GM21737 (cell line): ENCODE results near the gene ACVR1C.
A peak's percentile ranks its signal among the peaks of the same experiment; 100 is the strongest.

Experiments used
- ATAC-seq: cut with Tn5 transposase; IDR thresholded peaks from one replicate; pipeline ENCODE4 v1.9.1; 2021; ENCODE audit warnings: mild to moderate bottlenecking, moderate library complexity; ENCODE audit not compliant: unreplicated experiment

The ACVR1C gene

DNA sequence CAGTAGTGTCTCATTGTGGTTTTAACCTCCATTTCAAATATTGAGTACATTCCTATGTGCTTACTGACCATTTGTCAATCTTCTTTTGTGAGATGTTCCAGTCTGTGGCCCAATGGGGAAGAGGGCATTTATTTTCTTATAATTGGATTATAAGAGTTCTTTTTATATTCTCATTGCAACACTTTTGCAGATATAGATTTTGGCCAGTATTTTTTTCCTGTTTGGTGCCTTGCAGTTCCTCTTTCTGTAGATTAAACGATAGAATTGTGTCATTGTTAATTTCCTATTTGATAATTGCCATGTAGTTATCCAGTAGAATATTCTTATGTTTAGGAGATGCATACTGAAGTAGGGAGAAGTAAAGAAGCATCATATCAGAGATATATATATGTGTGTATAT, 128.3 kb downstream of the ACVR1C start:
- ATAC-seq: no peak

DNA sequence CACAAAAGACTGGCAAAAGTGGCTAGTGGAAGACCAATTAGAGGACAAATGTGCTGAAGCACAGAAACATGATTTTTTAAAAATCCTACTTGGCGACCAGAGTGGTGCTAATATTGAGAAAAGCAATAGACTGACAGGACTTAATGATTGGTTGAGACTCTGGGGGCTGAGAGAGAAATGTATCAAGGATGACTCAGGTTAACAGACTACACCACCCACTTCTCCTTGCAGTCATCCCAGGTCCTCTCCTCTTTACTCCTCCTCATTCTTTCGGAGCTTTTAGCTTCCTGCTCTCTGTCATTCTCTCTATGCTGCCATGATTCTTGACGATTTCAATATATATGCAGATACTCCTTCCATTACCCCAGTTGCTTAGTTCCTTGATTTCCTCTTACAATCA, 130.2 kb downstream of the ACVR1C start:
- ATAC-seq: no peak

DNA sequence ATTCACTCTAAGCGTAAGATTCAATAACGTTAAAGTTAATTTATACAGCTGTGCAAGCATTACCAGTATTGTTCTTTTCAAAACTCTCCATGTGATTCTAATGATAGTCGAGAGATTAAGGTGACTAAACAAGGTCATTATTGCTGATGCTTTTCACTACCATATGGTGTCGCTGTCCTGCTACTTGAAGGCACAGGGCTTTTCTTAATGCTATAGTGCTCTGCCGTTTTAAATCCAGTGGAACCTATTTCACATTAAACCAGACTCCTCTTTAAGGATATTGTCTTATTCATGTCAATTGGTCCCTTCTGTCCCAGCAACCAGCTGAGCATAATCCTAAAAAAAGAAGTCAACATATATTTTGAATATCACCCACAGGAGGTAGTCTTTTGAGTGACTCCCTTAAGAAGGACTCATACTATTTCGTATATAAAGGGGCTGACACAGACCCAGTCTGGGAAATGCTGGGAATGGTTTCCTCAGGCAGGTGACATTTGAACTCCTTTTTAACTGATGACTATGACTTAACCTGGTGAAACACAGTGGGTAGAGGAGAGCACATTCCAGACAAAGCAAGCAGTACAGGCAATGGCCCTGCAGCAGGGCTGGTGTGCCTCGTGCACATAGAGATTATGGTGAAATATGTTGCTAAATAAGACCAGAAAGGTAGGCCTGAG, 130.9 kb downstream of the ACVR1C start:
- peak; percentile 86 for ATAC-seq

DNA sequence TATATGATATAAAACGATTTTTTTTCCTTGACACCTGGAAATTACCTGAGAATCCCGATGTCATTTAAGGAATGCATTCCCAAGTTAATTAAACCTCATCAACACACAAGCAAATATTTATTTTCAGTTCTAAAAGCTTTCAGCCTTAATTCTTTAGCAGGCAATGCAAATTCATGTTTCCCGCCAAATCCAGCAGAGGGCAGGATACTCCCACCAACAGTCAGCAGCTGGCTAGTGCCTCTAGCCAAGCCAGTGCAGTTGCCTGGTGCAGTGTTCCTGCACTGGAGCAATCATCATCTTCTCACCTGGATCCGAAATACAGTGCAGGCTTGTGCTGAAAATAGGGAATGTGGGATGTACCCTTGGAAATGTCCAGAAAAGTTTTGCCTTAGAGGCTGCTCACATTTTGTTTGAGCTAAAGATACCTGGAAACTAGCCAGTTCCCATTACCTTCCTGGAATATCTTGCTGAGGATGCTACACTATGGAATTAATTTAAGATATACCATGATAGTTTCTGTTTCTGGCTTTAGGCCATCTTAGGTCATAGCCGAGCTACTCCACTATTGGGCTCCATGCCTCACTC, 136.4 kb downstream of the ACVR1C start:
- ATAC-seq: peak; percentile 93

DNA sequence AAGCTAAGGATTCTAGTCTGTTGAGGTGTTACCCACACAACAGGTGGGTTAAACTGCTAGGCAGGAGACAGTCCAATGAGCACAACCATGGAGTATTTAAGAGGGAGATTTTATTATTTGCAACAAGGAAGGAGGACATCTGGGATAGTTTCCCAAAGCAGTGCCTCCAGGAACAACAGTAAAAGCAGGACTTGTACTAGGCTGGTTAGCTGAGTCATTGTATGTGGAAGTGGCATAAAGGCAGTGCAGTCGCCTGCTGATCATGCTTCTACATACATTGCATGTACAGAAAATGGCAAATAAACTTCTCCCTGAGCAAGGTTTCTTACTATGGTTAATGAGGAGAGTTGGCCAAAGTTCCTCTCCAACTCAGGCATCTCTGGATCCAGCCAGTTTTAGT, 138.7 kb downstream of the ACVR1C start:
- ATAC-seq: no peak

DNA sequence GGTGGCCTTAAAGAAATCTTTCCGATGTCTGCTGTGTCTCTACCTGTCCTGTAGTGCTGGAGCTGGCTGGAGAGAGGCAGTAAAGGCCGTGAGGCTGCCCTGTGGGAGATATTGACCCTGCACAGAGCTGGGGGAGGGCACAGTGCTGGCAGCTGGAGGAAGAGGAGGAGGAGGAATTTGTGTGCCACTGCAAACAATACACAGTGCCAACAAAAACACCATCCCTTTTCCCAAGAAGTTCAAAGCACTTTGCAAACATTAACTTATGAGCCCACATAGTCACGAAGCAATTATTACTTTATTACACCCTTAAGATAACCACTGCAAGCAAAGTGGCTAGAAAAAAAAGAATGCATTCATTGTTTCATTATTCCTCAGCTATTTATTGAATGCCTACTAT, 139.8 kb downstream of the ACVR1C start:
- no peak for ATAC-seq

DNA sequence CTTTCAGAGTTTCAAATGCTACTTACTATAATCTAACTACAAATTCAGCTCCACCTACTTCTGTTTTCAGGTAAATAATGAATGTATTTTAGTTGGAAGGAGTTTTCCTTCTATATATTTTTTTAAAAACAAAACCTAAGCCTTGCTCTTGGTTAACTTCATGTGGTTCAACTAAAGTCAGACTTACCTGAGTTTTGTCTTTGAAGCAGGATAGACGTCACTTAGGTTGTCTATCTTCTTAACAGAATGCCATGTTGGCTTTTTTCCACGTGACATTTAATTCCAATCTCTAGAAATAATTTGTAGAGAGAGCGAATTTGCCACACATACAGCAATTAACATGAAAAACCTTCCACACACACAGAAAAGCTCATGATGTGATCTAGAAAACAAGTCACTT, 140.9 kb downstream of the ACVR1C start:
- ATAC-seq: no peak

DNA sequence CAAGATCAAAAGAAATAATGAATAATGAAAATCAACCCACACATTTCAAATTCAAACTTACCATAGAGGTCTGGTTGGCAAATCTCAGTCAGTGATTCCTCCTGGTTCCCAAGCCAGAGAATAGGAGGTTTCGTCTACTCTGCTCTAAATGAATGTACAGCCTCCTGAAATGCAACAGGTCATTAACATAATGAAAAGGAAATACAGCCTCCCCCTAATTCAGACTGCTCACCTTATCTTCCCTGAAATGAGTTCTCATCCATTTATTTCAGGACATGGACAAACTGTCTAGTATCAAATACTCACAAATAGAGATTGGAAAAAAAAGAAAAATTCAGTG, 141.4 kb downstream of the ACVR1C start:
- no peak for ATAC-seq

DNA sequence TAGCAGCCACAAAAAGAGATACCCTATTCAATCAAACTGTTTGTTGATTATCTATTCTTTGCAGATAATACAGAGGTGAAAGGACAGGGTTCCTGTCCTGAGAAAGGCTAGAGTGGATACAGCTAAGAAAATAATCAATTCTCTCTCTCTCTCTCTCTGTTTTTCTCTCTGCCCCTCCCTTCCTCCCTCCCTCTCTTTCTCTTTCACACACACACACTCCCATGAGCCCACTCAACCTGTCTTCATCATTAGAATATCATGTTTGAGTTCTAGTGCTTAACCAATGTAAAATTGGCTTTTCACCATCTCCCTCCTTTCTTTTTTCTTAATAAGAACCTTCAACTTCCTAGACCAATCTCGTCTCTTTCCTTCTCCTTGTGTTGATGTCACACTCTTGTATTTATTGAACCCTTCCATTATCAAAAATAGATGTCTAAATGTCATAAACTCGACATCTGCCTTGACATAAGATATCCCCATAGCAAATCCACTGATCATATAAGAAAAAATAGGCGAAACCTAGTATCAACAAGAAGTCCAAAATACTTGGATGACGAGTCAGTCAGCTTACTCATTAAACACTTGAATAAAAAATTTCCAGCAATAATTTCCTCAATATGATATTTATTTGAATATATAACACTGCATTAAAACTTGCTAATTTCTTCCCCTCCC, 141.9 kb downstream of the ACVR1C start:
- ATAC-seq: no peak

DNA sequence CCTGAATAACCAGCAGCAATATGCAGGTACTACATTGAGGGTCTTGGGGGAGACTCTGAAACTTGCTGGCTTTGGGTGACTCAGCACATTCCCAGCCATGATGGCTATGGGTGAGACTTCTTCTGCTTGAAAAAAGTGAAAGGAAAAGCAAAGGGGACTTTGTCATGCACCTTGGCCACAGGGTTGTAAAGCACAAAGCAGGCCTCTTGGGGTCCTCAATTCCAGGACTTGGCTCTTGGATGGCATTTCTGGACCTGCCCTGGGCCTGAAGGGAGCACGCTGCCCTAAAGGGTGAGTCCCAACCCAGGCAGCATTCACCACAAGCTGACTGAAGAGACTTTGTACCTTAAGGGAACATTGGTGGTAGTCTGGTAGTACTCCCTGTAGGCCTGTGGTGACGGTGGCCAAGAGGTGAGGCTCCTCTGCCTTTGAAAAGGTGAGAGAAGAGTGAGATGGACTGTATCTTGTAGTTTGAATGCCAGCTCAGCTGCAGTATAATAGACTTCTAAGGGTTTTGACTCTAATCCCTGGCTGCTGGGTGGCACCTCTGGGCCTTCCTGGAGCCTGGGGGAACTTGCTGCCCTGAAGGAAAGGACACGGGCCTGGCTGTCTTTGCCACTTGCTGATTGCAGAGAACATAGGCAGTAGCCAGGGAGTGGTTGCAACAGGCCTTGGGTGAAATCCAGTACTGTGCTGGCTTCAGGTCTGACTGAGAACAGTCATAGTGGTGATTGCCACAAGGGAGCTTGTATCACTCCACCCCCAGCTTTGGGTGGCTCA, 148.3 kb downstream of the ACVR1C start:
- peak; percentile 53 for ATAC-seq

DNA sequence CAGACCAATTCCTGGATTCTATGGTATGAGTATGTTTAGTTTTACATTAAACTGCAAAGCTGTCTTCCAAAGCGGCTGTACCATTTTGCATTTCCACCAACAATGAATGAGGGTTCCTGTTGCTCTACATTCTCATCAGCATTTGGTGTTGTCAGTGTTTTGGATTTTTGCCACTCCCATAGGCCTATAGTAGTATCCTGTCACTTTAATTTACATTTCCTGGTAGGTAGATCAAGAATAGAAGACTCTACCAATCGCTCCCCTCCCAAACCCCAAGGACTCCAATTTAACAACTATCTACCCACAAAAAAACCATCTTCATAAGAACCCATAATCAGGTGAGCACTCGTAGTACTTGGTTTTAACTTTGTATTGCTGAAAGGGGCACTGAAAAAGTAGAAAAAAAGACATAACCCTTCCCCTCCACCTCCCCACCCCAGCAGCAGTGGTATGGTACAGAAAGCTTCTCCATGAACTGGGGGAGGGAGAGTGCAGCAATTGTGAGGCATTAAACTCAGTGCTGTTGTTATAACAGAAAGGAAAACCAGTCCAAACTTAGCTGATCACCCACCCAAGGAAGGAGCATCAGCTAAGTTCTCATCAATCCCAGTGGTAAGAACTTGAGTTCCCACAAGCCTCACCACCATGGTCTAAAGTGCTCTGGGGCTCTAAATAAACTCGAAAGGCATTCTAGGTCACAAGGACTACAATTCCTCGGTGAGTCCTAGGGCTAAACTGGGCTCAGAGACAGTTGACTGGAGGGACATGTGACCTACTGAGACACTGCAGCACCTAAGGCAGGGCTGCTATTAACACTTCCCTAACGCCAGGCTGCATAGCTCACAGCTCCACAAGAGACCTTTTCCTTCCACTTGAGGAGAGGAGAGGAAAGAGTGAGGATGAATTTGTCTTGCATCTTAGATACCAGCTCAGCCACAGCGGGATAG, 149.3 kb downstream of the ACVR1C start:
- ATAC-seq: no peak

DNA sequence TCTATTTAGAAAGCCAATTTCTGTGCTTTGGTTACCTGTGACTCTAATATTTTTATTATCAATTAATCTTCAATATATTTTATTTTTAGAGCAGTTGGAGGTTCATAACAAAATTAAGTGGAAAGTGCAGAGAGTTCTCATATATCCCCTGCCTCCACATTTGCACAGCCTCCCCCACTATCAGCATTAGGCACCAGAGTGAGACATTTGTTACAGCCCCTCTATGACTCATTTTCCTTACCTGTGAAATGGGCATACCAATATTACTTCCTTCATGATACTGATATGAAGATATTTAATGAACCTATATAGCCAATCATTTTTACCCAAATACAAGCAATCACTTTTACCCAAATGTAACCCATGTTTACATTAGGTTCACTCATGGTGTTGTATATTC, 150.7 kb downstream of the ACVR1C start:
- no peak for ATAC-seq

DNA sequence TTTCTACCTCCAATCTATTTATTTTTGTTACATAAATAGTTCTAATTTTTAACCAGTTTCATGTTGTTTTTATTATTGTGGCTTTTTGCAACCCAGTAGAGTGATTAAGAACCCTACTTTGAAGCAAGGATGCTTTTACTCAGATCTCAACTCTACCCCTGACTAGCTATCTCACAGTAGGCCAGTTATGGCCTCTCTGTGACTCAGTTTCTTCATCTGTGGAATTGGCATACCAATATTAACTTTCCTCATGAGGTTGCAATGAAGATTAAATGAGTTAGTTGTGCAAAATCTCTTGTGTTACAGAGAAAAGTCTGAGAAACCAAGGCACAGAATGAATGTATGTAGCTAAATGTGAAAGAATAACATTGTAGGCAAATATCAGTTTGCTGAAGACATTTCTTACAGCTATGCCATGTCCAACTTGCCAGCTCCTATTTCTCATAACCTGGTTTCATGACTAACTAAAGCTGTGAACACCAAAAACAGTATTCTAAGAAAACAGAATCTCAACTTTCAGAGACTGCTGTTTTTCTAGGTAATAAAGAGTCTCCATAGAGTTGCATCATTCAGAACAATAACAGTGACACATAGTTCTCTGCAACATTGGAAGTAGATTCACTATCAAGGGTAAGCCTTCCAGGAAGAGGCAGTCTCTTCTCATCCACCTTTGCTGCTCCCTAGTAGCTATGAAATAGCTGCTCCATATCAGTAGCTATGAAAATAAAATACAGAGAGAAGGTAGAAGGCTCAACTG, 151.5 kb downstream of the ACVR1C start:
- ATAC-seq: no peak
